ENCODE results near the gene MTMR11. TPM values are rescaled to one million over a fixed set of nuclear protein-coding genes. Genes with fewer than 3 reads are reported as not detected.

MTMR11 gene
- total and polyA plus RNA-seq, 11 donors: 1.6 to 4.5 (median 2.1) TPM

- whole genome bisulfite sequencing, 4 donors: 0% methylated on average over 41 to 47 of the region's 47 CpGs
- Histone ChIP-seq H3K27ac (peak within 1 kb of the TSS; percentile 91 to 99 (median 96)), H3K9me3 (no peaks in the 10 kb centered on the region), H3K36me3 (peaks cover 0 to 73% (median 47%) of the 10 kb centered on the region in 9 donors), H3K4me1 (peaks cover 5 to 43% (median 29%) of the 10 kb centered on the region in 12 donors), H3K27me3 (no peaks in the 10 kb centered on the region), H3K4me3 (peak within 1 kb of the TSS; percentile 69 to 98 (median 92))
- intact Hi-C loops (cut with DNase I): loop anchor here in 5 of 10 donors (1.0 to 2.0 kb wide), 2 partner anchors 28 to 39 kb away; partner anchors contain the start of gene BOLA1 (in 1 of the 5)
- peak in 2 of 12 donors; percentile 9 to 11 for TF ChIP-seq CTCF (IDR thresholded peaks at IDR 0.05)
- peak in 1 of 2 donors; percentile 96 for TF ChIP-seq POLR2A (IDR thresholded peaks at IDR 0.05)
- ATAC-seq (peak; percentile 98 to 99 (median 98)), DNase-seq (peak; percentile 96 to 98 (median 97))
Observed at GRCh38 chr1:149927563-149928400, 8.9 kb downstream of the MTMR11 start, which contains the start of gene SF3B4. SF3B4 (minus strand) TSS chr1:149927803; CDS start chr1:149927759, 44 bp downstream.

- no peaks in the 10 kb centered on the region for H3K27me3 ChIP-seq
- H3K4me3 ChIP-seq: peak overlapping the region; percentile 69 to 98 (median 92)
- WGBS, 4 donors: 2 to 4% (median 3%) methylated on average over 10 of the region's 10 CpGs
- peak overlapping the region; percentile 91 to 99 (median 96) for H3K27ac ChIP-seq
- no peak for DNase-seq
- TF ChIP-seq CTCF (IDR thresholded peaks at IDR 0.05) (no peak), POLR2A (IDR thresholded peaks at IDR 0.05) (no peak)
- intact Hi-C loops (cut with DNase I): loop anchor here in 3 of 10 donors (1.0 to 2.0 kb wide), 2 partner anchors 28 to 38 kb away; partner anchors contain the start of gene BOLA1 (in 1 of the 3)
- no peaks in the 10 kb centered on the region for H3K9me3 ChIP-seq
- peaks cover 0 to 75% (median 54%) of the 10 kb centered on the region in 9 donors for H3K36me3 ChIP-seq
- H3K4me1 ChIP-seq: peaks cover 5 to 43% (median 29%) of the 10 kb centered on the region in 12 donors
- no peak for ATAC-seq
Observed at GRCh38 chr1:149927056-149927562, 9.6 kb downstream of the MTMR11 start.

DNA sequence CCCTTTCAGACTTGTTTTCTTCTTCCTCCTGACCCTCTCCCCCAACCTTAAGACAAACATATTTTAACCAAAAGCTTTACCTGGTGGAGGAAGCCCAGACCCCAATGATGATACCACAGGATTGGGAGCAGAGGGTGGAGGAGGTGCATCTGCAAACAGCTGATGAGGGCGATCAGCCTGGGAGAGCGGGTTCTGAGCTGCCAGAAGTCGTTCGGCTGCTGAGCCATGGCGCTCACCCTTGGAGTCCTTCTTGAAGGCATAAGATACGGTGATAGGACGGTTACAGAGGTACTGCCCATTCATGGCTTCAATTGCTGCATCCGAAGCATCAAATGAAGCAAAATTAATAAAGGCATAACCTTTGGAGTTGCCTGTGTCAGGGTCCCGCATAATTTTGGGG is 10.4 kb downstream of the MTMR11 start:
- Histone ChIP-seq H3K4me1 (peaks cover 5 to 43% (median 29%) of the 10 kb centered on the region in 12 donors), H3K27ac (no peak overlapping the region), H3K9me3 (no peaks in the 10 kb centered on the region), H3K36me3 (peaks cover 0 to 76% (median 62%) of the 10 kb centered on the region in 9 donors), H3K4me3 (peak overlapping the region in 8 of 12 donors; percentile 75 to 98 (median 92)), H3K27me3 (no peaks in the 10 kb centered on the region)
- intact Hi-C loops (cut with DNase I): loop anchor here in 3 of 10 donors (2.0 kb wide), 1 partner anchor 37 kb away; no protein-coding TSS in a partner anchor
- no peak for ATAC-seq
- WGBS, 4 donors: 90 to 94% (median 92%) methylated on average over 9 of the region's 9 CpGs
- DNase-seq: no peak
- TF ChIP-seq CTCF (IDR thresholded peaks at IDR 0.05) (no peak), POLR2A (IDR thresholded peaks at IDR 0.05) (no peak)

GRCh38 chr1:149925751-149926150 is 10.9 kb downstream of the MTMR11 start:
- Histone ChIP-seq H3K36me3 (peaks cover 0 to 73% (median 62%) of the 10 kb centered on the region in 9 donors), H3K27ac (no peak overlapping the region), H3K9me3 (no peaks in the 10 kb centered on the region), H3K27me3 (no peaks in the 10 kb centered on the region), H3K4me1 (peaks cover 5 to 43% (median 29%) of the 10 kb centered on the region in 12 donors), H3K4me3 (peak overlapping the region in 1 of 12 donors; percentile 92)
- WGBS, 4 donors: 72 to 79% (median 75%) methylated on average over 2 of the region's 2 CpGs
- no peak for TF ChIP-seq POLR2A (IDR thresholded peaks at IDR 0.05)
- no peak for TF ChIP-seq CTCF (IDR thresholded peaks at IDR 0.05)
- no peak for DNase-seq
- ATAC-seq: no peak
- intact Hi-C loops (cut with DNase I): loop anchor here in 3 of 10 donors (2.0 kb wide), 1 partner anchor 37 kb away; no protein-coding TSS in a partner anchor

Measured in heart left ventricle (tissue), 16 donors.